Measurements from ENCODE around the gene GON4L.
"Not testable (repeated sequence)": the region's sequence is repeated elsewhere in the genome, so short reads cannot be mapped to it uniquely, and the experiment has no call there.

The GON4L gene

GRCh38 chr1:155872527-155872926, 15.5 kb upstream of the GON4L start:
- no peak for DNase-seq (ENCODE audit: low read depth, low spot score)

GRCh38 chr1:155871390-155871789, 14.4 kb upstream of the GON4L start:
- no peak for DNase-seq (ENCODE audit: low read depth, low spot score)

GRCh38 chr1:155867766-155868165, 10.8 kb upstream of the GON4L start:
- no peak for DNase-seq (ENCODE audit: low read depth, low spot score)

- no peak for DNase-seq (ENCODE audit: low read depth, low spot score)
These were observed 7.4 kb upstream of the GON4L start for GRCh38 chr1:155864393-155864792.

DNA sequence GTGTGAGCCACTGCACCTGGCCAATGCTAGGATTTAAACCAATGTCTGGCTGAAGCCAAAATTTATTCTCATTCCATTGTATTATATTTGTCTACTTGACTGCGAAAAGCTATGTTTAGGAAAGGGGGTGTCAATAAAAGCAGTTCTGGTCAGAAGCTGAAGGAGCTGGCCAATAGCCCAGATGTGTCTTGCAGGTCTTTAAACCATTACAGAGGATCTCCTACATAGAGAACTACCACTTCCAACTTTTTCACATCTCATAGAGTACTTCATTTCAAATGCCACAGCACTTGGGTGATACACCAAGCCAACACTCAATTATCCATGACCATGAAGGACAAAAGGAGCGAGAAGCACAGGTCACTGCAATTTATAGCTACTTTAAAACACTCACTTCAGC, 4.9 kb upstream of the GON4L start:
- no peak for DNase-seq (ENCODE audit: low read depth, low spot score)

DNA sequence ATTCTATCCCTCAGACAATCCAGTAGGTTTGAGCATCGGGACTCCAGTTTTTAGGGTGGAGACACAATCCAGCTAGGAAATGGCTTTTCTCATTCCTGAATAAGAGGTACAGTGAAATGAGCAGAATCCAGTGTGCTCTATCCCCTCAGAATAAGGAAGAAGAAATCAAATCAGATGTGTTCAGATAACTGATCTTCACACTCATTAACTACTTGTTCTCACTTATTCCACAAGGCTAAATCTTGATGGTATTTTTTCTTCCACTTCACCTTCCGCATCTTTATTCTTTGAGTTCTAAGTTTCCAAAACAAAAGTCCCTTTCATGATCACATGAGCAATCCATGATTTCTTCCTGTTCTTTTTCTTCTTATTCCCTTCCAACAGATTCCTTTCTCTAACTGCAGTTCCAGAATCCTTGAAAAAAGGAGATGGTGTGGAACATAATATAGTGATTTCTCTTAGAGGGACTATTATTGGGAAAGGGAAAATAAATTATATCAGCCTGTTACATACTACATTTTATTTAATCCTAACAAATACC, 4.0 kb upstream of the GON4L start:
- no peak for DNase-seq (ENCODE audit: low read depth, low spot score)

DNA sequence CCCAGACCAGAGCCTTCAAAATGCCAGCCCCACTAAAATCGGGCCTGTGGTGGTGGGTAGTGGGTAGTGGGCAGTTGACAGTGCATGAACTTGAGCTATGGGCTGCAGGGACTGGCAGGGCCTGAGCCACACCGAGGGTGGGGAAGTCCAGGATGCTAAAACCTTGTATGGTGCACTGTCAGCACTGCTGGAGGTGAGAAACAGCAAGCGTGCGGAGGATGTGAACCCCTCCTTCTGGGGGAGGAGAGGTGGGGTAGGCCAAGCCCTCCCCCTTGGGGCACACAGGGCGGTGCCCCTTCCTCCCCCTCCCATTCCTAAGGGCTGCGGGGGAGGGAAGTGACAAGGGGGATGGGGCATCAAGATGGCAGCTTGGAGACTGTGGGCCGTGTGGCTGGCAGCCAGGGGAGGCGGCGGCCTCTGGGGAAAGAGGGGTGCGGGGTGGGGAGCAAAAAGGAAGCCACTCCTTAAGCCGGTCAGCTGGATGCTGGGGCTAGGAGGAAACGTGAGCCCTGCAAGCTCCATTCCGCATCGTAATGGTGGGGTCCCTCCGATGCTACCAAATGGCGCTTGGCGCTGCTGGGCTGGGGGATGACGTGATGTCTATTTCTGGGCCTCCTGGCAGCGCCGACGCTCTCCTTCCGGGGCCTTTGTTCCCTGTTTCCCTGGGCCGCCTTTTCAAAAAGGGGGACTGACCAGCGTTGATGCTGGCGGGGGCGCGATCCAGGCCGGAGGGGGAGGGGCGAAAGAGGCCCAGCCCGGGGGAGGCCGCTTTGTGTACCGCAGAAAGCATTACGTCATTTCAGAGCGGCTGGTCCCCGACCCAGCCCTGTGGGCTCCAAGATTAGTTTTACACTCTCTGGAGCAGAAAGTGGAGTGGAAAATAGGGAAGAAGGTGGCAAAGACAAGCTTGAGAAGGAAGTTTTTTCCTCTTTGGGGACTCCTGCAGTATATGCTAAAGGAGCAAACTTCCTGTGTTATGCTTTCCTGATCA, 3.2 kb upstream of the GON4L start:
- DNase-seq (ENCODE audit: low read depth, low spot score) = peak; percentile 51

DNA sequence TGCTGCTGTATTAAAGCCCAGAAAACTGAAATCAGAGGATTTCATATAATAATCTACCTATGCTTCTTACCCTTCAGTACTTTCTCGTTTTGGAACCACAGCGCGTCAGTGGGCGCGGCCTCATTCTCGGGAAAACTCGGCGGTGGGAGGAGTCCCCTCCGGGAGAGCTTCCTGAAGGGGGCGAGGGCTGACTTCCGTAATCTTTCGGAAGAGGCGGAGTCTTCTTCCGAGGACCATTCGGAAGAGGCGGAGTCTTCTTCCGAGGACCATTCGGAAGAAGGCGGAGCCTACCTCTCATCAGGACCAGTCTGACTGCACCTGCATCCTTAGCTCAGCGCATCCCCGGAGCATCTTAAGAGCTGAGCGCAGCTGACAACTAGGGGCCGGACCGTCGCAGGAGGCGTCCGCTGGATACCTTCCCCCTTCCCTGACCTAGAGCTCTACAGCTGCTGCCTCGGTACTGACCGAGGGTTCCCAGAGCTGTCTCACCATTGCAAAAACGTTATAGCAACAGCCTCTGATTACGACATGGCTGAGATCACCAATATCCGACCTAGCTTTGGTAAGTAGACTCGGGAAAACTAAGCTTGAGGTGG, 2.3 kb upstream of the GON4L start, which contains the start of gene SYT11:
TSS of gene SYT11 (plus strand) at position 334 of the 596 bp plus-strand sequence. CDS start at position 529, 195 bp downstream.
- peak; percentile 85 for DNase-seq (ENCODE audit: low read depth, low spot score)

GRCh38 chr1:155858800-155859233, 1.8 kb upstream of the GON4L start:
- DNase-seq (ENCODE audit: low read depth, low spot score) = no peak

DNA sequence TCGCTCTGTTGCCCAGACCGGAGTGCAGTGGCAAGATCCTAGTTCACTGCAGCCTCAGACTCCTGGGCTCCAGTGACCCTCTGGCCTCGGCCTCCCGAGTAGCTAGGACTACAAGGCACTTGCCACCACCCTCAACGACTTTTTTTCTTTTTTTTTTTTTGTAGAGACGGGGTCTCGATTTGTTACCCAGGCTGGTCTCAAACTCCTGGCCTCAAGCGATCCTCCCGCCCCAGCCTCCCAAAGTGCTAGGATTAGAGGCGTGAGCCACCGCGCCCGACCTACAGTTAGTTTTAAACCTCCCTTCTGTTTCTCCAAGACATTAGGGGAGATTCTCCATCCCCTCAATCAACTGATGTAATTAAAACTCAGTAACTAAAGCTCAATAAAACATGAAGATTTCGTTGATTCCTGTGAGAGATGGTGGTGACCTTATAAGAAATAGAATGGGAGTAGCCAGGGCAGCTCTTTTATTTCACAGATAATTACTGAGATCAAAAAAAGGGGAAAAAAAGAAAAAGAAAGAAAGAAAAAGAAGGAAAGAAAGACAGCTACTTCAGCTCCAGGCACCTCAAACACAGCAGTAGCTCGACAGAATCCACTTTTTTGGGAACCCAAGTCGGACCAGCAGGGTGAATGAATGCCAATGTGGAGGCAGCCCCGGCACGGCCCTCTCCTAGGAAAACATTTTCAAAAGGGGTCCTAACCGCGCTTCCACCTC, 598 bp downstream of the GON4L start:
- DNase-seq (ENCODE audit: low read depth, low spot score) = no peak

DNA sequence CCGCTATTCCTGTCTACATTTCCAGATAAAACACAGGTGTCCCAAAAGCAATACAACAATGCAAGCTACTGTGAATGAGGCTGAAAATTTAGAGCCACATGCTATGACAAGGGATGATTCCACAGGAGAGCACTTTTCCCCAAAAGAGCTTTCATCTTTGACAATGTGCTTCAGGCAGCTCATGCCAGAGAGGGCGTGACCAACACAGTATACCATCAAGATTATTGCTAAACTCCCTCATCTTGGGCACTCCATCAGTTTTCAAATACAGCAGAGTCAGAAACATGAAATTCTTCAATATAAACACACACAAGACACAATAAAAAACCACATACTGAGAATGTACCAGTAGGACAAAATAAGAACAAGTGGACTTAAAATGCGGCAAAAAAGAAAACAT, 6.7 kb downstream of the GON4L start:
- no peak for DNase-seq (ENCODE audit: low read depth, low spot score)

DNA sequence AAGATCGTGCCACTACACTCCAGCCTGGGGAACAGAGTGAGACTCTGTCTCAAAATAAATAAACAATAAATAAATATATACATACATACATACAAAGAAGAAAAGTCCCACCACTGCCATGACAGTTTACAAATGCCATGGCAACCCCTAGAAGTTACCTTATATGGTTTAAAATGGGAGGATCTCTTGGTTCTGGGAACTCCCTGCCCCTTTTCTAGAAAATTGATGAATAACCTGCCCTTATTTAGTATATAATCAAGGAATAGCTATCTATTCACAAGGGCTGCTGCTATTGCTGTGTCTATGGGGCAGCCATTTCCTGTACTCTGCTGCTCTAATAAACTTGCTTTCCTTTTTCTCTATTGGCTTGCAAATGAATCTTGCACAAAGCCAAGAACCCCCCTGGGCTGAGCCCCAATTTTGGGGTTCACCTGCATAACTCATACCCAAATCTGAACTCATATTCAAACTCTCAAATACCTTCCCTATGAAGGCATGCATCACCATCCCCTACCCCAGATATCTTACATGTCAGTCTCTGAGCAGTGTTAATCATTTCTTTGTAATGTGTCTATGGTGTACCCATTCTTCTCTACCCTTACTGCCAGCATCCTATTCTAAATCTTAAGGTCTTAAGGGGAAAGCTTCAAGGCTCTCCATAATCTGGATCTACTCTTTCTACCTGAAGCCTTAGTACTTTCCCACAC, 9.0 kb downstream of the GON4L start:
- no peak for DNase-seq (ENCODE audit: low read depth, low spot score)

DNA sequence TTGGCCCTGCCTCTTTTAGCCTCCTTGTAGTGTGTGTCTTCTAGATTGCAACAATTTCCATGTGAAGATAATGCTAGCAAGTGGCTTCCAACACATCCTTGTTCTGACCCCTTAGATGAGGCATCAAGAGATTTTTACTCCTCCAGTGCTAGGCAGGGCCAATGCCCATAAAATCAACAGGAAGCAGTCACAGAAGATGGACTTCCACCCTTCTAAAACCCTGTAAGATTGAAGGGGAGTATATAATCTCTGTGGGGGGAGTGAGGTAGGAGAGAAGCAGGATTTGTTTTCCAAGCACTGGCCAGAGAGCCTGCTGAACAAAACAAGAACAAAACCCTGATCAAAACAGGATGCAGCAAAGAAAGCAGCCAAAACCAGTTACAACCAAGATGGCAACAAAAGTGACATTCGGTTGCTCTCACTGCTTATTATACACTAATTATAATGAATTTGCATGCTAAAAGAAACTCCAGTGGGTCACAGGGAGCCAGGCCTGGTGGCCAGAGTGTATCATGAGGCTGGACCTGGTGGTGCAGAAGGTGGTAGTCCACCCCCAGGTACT, 12.1 kb downstream of the GON4L start:
- no peak for DNase-seq (ENCODE audit: low read depth, low spot score)

DNA sequence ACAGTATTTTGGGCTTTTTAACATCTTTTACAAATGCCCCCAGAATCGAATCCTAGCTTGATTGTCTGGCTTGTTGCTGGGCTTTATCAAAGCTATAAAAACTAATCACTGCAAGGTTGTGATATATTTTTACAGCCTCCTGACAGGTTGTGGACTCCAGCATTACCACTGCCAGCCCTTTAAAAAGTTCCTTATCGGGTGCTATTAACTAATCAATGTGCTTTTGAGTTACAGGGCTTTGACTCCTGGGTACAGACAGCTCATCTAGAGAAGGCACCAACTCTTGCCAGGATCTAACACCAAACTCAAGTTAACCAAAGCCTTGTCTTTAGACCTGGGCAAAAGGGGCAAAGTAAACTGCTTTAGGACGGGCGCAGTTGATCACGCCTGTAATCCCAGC, 16.6 kb downstream of the GON4L start:
- DNase-seq (ENCODE audit: low read depth, low spot score) = no peak

- DNase-seq (ENCODE audit: low read depth, low spot score) = no peak
These were observed 21.5 kb downstream of the GON4L start for GRCh38 chr1:155835548-155835947.

DNA sequence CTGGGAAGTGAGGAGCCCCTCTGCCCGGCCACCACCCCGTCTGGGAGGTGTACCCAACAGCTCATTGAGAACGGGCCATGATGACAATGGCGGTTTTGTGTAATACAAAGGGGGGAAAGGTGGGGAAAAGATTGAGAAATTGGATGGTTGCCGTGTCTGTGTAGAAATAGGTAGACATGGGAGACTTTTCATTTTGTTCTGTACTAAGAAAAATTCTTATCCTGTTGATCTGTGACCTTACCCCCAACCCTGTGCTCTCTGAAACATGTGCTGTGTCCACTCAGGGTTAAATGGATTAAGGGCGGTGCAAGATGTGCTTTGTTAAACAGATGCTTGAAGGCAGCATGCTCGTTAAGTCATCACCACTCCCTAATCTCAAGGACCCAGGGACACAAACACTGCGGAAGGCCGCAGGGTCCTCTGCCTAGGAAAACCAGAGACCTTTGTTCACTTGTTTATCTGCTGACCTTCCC, 22.1 kb downstream of the GON4L start:
- not testable (repeated sequence) for DNase-seq (ENCODE audit: low read depth, low spot score)

- peak; percentile 83 for DNase-seq (ENCODE audit: low read depth, low spot score)
These were observed 22.6 kb downstream of the GON4L start for GRCh38 chr1:155834296-155834926.

GRCh38 chr1:155833665-155834295, 23.2 kb downstream of the GON4L start:
- DNase-seq (ENCODE audit: low read depth, low spot score) = no peak

GRCh38 chr1:155831279-155831976, 25.6 kb downstream of the GON4L start:
- no peak for DNase-seq (ENCODE audit: low read depth, low spot score)

All from brain pericyte (primary cell).